Left renal cortex interstitium (tissue), 4 donors: ENCODE data around the gene PDZD8. TPM values are rescaled to one million over a fixed set of nuclear protein-coding genes. Genes with fewer than 3 reads are reported as not detected.

Experiments
- DNase-seq, 4 donors: peaks; one replicate each; pipeline ENCODE4 v3.0.0-alpha.2; 2013; ENCODE audit warnings: low read depth in 4 of 4, low spot score in 2 of 4, missing footprints in 1 of 4
- polyA plus RNA-seq, 4 donors: library from polyadenylated mRNA; unstranded; fragments of 120-200 nt; gene quantifications; one replicate each; pipeline ENCODE4 v1.2.1, GENCODE V29; 2013; ENCODE audit not compliant: insufficient read length in 4 of 4

PDZD8 gene
- 10 to 100 TPM; 30.2 to 42.1 (median 38.3) TPM for polyA plus RNA-seq

- peak; percentile 87 to 94 (median 92) for DNase-seq
These were observed at the start of gene PDZD8 for GRCh38 chr10:117375360-117376178. Gene PDZD8 (minus strand): TSS chr10:117375440. CDS start chr10:117375227, 213 bp downstream.

- DNase-seq: no peak
These were observed 48.9 kb upstream of the PDZD8 start for GRCh38 chr10:117424171-117424570.

- no peak for DNase-seq
These were observed 46.7 kb upstream of the PDZD8 start for GRCh38 chr10:117421985-117422384.

GRCh38 chr10:117420768-117421167 lies 45.5 kb upstream of the PDZD8 start:
- DNase-seq: no peak

- no peak for DNase-seq
These were observed 44.7 kb upstream of the PDZD8 start for GRCh38 chr10:117419921-117420320.

- no peak for DNase-seq
These were observed 43.9 kb upstream of the PDZD8 start for GRCh38 chr10:117419159-117419558.

GRCh38 chr10:117418121-117418520 lies 42.9 kb upstream of the PDZD8 start:
- no peak for DNase-seq

GRCh38 chr10:117417196-117417595 lies 42.0 kb upstream of the PDZD8 start:
- DNase-seq: no peak

GRCh38 chr10:117413928-117414618 lies 38.8 kb upstream of the PDZD8 start:
- no peak for DNase-seq

- DNase-seq: no peak
These were observed 37.3 kb upstream of the PDZD8 start for GRCh38 chr10:117412469-117413010.

- no peak for DNase-seq
These were observed 36.5 kb upstream of the PDZD8 start for GRCh38 chr10:117411479-117412399.

- no peak for DNase-seq
These were observed 35.3 kb upstream of the PDZD8 start for GRCh38 chr10:117410557-117410956.

GRCh38 chr10:117409549-117410305 lies 34.5 kb upstream of the PDZD8 start:
- no peak for DNase-seq

GRCh38 chr10:117408436-117409384 lies 33.5 kb upstream of the PDZD8 start:
- no peak for DNase-seq

- no peak for DNase-seq
These were observed 30.5 kb upstream of the PDZD8 start for GRCh38 chr10:117405730-117406129.

GRCh38 chr10:117400329-117400728 lies 25.1 kb upstream of the PDZD8 start:
- no peak for DNase-seq

GRCh38 chr10:117399341-117400196 lies 24.3 kb upstream of the PDZD8 start:
- DNase-seq: no peak

- no peak for DNase-seq
These were observed 22.8 kb upstream of the PDZD8 start for GRCh38 chr10:117398029-117398428.
